OCI-M2 (cell line): ENCODE results near the gene TRIM71.
"Not testable (repeated sequence)": the region's sequence is repeated elsewhere in the genome, so short reads cannot be mapped to it uniquely, and the experiment has no call there.

Source experiments
- DNase-seq: peaks from one replicate; lab custom pipeline; 2025; ENCODE audit not compliant: unreplicated experiment; lab: John Stamatoyannopoulos, UW

TRIM71 gene

DNA sequence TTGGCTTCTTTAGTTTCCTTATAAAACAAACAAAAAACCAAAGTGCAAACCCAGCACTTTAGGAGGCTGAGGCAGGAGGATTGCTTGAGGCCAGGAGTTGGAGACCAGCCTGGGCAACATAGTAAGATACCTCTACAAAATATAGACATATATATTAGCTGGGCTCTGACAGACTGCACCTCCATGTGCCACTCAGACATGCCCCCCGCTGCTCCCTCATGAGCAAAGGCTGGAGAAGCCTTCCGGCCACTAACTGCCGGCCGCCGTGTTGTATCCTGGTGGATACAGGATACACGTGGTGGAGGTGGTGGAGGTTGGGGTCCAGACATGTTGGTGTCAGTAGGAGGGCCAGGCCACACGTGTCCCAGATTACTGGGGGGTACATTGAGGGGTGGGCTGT is 104.3 kb downstream of the TRIM71 start:
- DNase-seq, result no peak

DNA sequence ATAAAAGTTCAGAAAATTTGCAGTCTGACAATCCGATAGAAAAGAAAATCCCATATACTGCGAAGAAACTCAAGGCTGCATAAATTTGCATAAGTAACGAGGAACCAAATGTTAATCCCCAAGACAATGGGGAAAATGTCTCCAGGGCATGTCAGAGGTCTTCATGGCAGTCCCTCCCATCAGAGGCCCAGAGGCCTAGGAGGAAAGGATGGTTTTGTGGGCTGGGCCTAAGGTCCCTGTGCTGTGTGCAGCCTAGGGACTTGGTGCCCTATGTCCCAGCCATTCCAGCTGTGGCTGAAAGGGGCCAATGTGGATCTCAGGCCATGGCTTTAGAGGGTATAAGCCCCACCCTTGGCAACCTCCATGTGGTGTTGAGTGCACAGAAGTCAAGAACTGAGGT is 112.4 kb downstream of the TRIM71 start:
- DNase-seq, result no peak

DNA sequence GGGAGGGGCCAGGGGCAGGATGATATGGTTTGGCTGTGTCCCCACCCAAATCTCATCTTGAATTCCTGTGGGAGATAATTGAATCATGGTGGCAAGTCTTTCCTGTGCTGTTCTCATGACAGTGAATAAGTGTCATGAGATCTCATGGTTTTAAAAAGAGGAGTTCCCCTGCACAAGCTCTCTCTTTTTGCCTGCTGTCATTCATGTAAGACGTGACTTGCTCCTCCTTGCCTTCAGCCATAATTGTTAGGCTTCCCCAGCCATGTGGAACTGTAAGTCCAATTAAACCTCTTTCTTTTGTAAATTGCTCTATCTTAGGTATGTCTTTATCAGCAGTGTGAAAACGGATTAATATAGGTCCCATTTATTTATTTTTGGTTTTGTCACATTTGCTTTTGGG is 113.5 kb downstream of the TRIM71 start:
- not testable (repeated sequence) for DNase-seq

DNA sequence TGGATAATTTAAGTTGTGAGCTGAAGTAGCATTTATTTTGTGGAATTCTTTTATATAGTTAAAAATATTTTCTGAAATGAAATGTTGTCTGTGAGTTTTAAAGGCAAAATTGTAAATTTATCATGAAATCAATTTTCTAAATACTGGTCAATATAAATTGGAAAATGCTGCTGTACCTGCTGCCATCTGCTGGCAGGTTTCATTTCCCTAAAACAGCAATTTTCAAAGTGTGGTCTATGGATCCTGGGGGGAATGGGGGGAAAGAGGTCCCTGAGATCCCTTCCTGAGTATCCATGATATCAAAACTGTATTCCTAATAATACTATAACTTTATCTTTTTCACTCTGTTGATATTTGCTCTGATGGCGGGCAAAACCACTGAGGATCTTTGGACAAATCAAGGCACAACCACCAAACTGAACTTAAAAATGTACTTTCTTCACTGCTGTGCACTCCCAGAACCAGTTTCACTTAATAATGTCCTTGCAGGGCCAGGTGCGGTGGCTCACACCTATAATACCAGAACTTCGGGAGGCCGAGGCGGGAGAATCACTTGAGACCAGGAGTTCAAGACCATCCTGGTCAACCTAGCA is 116.4 kb downstream of the TRIM71 start:
- no peak for DNase-seq

DNA sequence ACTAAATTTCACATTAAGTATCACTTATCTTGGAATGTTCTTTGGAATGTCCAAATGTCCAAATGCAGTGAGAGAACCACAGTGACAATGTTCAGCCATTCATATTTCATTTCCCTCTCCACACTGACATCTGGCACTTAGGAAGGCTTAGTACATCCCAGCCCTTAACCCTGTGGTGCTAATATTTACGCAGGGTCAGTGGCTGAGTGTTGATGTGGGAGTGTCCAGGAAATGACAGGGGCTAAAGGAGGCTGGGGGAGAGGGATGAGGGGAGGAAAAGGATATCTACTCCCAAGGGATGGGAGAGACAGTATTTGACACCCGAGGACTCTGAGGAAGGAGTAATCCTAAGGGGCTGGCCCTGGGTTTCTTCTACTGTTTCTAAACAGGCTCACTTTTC is 119.5 kb downstream of the TRIM71 start:
- no peak for DNase-seq

DNA sequence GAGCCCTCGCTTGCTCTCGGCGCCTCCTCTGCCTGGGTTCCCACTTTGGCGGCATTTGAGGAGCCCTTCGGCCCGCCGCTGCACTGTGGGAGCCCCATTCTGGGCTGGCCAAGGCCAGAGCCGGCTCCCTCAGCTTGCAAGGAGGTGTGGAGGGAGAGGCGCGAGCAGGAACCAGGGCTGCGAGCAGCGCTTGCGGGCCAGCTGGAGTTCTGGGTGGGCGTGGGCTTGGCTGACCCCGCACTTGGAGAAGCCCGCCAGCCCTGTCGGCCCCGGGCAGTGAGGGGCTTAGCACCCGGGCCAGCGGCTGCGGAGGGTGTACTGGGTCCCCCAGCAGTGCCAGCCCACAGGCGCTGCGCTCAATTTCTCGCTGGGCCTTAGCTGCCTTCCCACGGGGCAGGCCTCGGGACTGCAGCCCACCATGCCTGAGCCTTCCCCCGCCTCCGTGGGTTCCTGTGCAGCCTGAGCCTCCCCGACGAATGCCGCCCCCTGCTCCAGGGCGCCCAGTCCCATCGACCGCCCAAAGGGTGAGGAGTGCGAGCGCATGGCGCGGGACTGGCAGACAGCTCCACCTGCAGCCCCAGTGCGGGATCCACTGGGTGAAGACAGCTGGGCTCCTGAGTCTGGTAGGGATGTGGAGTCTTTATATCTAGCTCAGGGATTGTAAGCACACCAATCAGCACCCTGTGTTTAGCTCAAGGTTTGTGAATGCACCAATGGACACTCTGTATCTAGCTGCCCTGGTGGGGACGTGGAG is 121.9 kb downstream of the TRIM71 start:
- DNase-seq, result not testable (repeated sequence)

DNA sequence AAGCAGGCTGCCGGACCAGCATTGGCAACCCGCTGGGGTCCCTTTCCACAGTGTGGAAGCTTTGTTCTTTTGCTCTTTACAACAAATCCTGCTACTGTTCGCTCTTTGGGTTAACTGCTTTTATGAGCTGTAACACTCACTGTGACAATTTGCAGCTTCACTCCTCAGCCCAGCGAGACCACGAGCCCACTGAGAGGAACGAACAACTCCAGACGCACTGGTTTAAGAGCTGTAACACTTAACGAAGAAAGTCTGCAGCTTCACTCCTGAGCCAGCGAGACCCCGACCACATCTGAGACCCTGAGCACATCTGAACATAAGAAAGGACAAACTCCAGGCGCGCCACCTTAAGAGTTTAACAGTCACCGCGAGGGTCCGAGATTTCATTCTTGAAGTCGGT is 122.9 kb downstream of the TRIM71 start:
- no peak for DNase-seq

DNA sequence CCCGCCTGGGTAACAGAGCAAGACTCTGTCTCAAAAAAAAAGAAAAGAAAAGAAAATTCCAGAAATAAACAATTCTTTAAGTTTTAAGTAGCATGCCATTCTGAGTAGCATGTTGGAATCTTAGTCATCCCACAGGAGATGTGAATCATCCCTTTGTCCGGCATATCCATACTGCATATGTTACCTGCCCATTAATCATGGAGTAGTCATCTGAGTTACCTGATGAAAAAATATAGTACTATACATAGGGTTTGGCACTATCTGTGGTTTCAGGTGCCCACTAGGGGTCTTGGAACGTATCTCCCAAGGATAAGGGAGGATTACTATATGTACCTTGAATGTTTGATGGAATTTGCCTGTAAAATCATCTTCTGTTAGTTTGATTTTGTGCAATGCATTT is 127.3 kb downstream of the TRIM71 start:
- no peak for DNase-seq

DNA sequence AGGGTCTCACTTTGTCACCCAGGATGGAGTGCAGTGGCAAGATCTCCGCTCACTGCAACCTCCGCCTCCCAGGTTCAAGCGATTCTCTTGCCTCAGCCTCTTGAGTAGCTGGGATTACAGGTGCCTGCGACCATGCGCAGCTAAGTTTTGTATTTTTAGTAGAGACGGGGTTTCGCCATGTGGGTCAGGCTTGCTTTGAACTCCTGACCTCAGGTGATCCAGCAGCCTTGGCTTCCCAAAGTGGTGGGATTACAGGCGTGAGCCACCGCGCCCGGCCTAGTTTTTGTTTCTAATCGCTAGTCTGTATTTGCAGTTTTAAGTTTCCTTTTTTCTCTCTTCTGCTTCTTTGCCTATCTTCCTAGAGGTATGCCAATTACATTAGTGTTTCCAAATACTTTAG is 127.8 kb downstream of the TRIM71 start:
- DNase-seq, result not testable (repeated sequence)

DNA sequence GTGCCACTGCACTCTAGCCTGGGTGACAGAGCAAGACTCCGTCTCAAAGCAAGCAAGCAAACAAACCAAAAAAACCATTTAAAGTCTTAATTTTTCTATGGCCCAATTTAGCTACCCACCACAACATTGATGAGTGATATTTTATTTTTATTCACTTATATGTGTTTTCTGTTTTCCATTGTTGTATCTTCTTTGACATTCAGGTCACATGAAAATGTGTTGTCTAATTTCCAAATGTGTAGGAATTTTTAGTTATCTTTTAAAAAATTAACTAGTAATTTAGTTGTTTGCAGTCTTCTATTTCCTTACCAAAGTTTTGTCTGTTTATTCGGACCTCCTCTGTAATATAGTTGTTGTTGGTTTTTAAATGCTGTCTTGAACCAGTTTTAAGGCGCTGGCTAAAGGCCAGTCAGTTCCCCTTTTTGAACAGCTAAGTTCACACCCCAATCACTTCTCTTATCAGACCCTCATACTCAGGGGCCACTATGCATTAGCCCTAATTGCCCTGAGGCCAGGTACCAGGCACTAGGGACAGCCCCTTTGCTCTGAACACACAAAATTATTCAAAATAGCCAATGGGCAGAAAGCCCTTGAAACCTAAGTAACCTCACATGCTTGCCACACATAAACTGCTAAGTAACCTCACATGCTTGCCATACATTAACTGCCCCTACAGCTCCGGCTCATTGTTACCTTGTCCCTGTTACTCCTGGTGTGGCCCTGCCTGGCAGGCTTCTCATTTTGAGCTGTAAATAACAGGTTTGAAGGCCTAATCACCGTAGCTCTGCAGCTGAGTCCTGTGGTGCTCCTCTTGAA is 129.4 kb downstream of the TRIM71 start:
- DNase-seq, result no peak
